A673 (cell line): ENCODE measurements around the gene UHRF2. TPM values are rescaled to one million over a fixed set of nuclear protein-coding genes. Genes with fewer than 3 reads are reported as not detected.

Experiments
- BruUV-seq: library from RNA; stranded (reverse); fragments of 400-500 nt; replicated peaks from 2 replicates; lab custom pipeline; 2021; lab: Mats Ljungman, UMichigan
- CTCF ChIA-PET: fragments of 300-600 bp; sonication (Branson Sonifier 250); formaldehyde crosslinking; loops from one replicate; lab custom pipeline; 2022; ENCODE audit warnings: antibody characterized with exemption; lab: Charles Lee
- POLR2A ChIA-PET: fragments of 300-600 bp; sonication (Branson Sonifier 250); formaldehyde crosslinking; loops from one replicate; lab custom pipeline; 2022; ENCODE audit warnings: antibody characterized with exemption; ENCODE audit not compliant: low non-redundant PET; lab: Charles Lee
- DNase-seq: peaks from one replicate; pipeline ENCODE4 v3.0.0-alpha.2; 2015; ENCODE audit warnings: low spot score
- H3K27ac ChIP-seq: fragments of 200-600 bp; sonication (generic); 2 replicates; pipeline ENCODE4 v1.5.1; 2016; ENCODE audit warnings: mixed run types, low read depth, mild to moderate bottlenecking, mixed read lengths, antibody characterized with exemption, low read length; ENCODE audit not compliant: poor library complexity, severe bottlenecking
- H3K27me3 ChIP-seq: fragments of 200-600 bp; sonication (generic); replicated peaks from 2 replicates; pipeline ENCODE4 v1.6.1; 2017; ENCODE audit warnings: mixed run types, low read depth, mild to moderate bottlenecking, mixed read lengths, antibody characterized with exemption, low read length; ENCODE audit not compliant: insufficient read depth, poor library complexity
- H3K36me3 ChIP-seq: fragments of 200-600 bp; sonication (generic); 2 replicates; pipeline ENCODE4 v1.6.1; 2016; ENCODE audit warnings: mixed run types, mild to moderate bottlenecking, mixed read lengths, antibody characterized with exemption, low read length; ENCODE audit not compliant: insufficient read depth, poor library complexity, severe bottlenecking
- H3K4me1 ChIP-seq: fragments of 200-600 bp; sonication (generic); 2 replicates; pipeline ENCODE4 v1.6.1; 2017; ENCODE audit warnings: mixed run types, mild to moderate bottlenecking, mixed read lengths, antibody characterized with exemption, low read length; ENCODE audit not compliant: insufficient read depth, poor library complexity, severe bottlenecking
- H3K4me3 ChIP-seq: fragments of 200-600 bp; sonication (generic); 2 replicates; pipeline ENCODE4 v1.5.1; 2016; ENCODE audit warnings: low read depth, mixed run types, mild to moderate bottlenecking, mixed read lengths, low read length; ENCODE audit not compliant: poor library complexity, severe bottlenecking
- H3K9me3 ChIP-seq: fragments of 200-600 bp; sonication (generic); 2 replicates; pipeline ENCODE4 v1.6.1; 2016; ENCODE audit warnings: mixed run types, low read depth, mild to moderate bottlenecking, mixed read lengths, antibody characterized with exemption, low read length; ENCODE audit not compliant: poor library complexity, severe bottlenecking
- CTCF ChIP-seq: fragments of 300-800, 200-600 bp; sonication (generic); conservative IDR thresholded peaks from 2 replicates; pipeline ENCODE4 v1.5.1; 2017; ENCODE audit warnings: low read depth, mild to moderate bottlenecking, antibody characterized with exemption, low read length, moderate library complexity, mixed read lengths
- EZH2 ChIP-seq: fragments of 200-600 bp; sonication (generic); IDR thresholded peaks from 2 replicates; pipeline ENCODE4 v1.6.1; 2017; ENCODE audit warnings: borderline replicate concordance, low read depth, mild to moderate bottlenecking, mixed read lengths, antibody characterized with exemption, low read length; ENCODE audit not compliant: poor library complexity, severe bottlenecking
- intact Hi-C: fragments of 100-400 bp; cut with micrococcal nuclease; formaldehyde crosslinking; loops from one replicate; pipeline ENCODE4 v1.10.0; 2022; ENCODE audit not compliant: unreplicated experiment
- total RNA-seq: library from RNA; stranded (reverse); gene quantifications from 2 replicates; pipeline ENCODE4 v1.2.3, GENCODE V29; 2021

The UHRF2 gene
- total RNA-seq, 1 experiment from 2014 or later: 53.0 TPM

- BruUV-seq: no TSS peak
- no peaks in the 10 kb centered on the region for H3K4me1 ChIP-seq
- CTCF ChIA-PET: no interaction called here
- DNase-seq: no peak
- no peak overlapping the region for H3K27ac ChIP-seq
- intact Hi-C loops: no loop called here
- TF ChIP-seq EZH2 (no peak), CTCF (no peak)
- no peaks in the 10 kb centered on the region for H3K36me3 ChIP-seq
- no peaks in the 10 kb centered on the region for H3K27me3 ChIP-seq
- POLR2A ChIA-PET: no interaction called here
- no peak overlapping the region for H3K4me3 ChIP-seq
- H3K9me3 ChIP-seq: no peaks in the 10 kb centered on the region
Measured at GRCh38 chr9:6440405-6440804, 27.4 kb downstream of the UHRF2 start.

- intact Hi-C loops: no loop called here
- H3K27ac ChIP-seq: no peak overlapping the region
- CTCF ChIA-PET: no interaction called here
Measured at GRCh38 chr9:6441269-6441668, 28.3 kb downstream of the UHRF2 start.

GRCh38 chr9:6443661-6444060, 30.7 kb downstream of the UHRF2 start:
- no peaks in the 10 kb centered on the region for H3K4me1 ChIP-seq
- no peak overlapping the region for H3K4me3 ChIP-seq
- ChIA-PET CTCF (no interaction called here), POLR2A (no interaction called here)
- H3K27me3 ChIP-seq: no peaks in the 10 kb centered on the region
- no peak for TF ChIP-seq EZH2
- TF ChIP-seq CTCF: no peak
- H3K9me3 ChIP-seq: no peaks in the 10 kb centered on the region
- H3K27ac ChIP-seq: no peak overlapping the region
- H3K36me3 ChIP-seq: no peaks in the 10 kb centered on the region
- no peak for DNase-seq
- intact Hi-C loops: no loop called here
- no TSS peak for BruUV-seq

More at GRCh38 chr9:6441269-6441668, 28.3 kb downstream of the UHRF2 start:
- H3K36me3 ChIP-seq: no peaks in the 10 kb centered on the region
- TF ChIP-seq CTCF: no peak
- H3K27me3 ChIP-seq: no peaks in the 10 kb centered on the region
- no peak for DNase-seq
- H3K4me1 ChIP-seq: no peaks in the 10 kb centered on the region
- no TSS peak for BruUV-seq
- H3K4me3 ChIP-seq: no peak overlapping the region
- H3K9me3 ChIP-seq: no peaks in the 10 kb centered on the region
- POLR2A ChIA-PET: no interaction called here
